Cerebellar cortex (tissue), 1 donor: ENCODE results near the gene B9D2.
"Not testable (repeated sequence)": the region's sequence is repeated elsewhere in the genome, so short reads cannot be mapped to it uniquely, and the experiment has no call there.

Experiments used
- DNase-seq: peaks from one replicate; pipeline ENCODE4 v3.0.0-alpha.2; 2015; ENCODE audit warnings: low spot score

Gene B9D2

GRCh38 chr19:41391618-41392017 is 27.7 kb upstream of the B9D2 start:
- no peak for DNase-seq

GRCh38 chr19:41386442-41386841 is 22.5 kb upstream of the B9D2 start:
- no peak for DNase-seq

DNA sequence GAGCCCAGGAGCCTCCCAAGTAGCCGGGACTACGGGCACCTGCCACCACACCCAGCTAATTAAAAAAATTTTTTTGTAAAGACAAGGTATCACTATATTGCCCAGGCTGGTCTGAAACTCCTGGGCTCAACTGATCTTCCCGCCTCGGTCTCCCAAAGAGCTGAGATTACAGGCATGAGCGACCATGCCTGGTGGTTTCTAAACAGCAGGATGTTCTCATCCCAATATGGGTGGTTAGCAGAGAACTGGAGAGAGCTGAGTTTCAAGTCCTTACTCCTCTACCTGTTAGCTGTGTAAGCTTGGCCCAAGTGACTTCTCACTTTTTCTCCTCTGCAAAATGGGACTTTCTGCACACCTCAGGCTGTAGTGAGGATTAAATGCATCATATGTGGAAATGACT is 20.4 kb upstream of the B9D2 start:
- DNase-seq: no peak

- not testable (repeated sequence) for DNase-seq
These were observed 17.6 kb upstream of the B9D2 start for GRCh38 chr19:41381536-41381935.

DNA sequence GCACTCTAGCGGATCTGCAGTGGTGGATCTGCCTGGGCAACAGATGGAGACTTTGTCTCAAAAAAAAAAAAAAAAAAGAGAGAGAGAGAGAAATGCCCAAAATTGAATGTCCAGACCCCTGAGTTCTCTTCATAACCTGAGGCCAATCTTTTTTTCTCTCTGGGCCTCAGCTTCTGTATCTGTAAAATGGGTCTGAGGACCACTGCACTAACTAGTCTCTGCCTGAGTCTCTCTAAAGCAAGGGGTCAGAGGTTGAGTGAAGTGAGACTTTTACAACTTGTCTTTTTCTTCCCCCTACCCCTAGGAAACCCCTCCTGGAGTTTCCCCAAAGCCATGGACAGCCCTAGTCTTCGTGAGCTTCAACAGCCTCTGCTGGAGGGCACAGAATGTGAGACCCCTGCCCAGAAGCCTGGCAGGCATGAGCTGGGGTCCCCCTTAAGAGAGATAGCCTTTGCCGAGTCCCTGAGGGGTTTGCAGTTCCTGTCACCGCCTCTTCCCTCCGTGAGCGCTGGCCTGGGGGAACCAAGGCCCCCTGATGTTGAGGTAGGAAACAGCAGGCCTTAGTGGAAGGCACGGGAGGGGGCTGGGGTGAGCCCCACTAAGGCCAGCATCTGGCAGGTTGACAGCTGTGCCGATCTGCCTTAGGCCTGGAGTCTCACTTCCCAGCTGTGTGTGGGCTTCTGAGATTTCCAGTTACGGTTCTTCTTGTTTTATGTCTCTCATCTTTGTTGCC is 14.2 kb upstream of the B9D2 start:
- no peak for DNase-seq

DNA sequence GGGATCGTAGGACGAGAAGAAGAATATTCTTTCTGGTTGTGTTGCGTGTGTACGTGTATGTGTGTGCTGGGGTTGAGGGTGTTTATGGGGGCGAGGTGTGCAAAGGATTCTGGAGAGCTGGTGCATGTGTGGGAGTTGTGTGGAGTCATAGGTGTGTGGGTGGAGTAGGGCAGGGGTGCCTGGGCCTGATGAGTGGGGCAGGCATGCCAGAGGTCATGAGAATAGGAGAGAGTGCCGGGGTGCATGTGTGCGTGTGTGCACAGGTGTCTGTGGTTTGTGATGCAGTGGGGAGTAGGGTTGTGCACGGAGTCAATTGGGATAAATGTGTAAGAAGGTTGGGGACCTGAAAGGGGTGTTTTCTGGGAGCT is 13.0 kb upstream of the B9D2 start:
- no peak for DNase-seq

- no peak for DNase-seq
These were observed 12.5 kb upstream of the B9D2 start, which contains the start of gene TMEM91 for GRCh38 chr19:41376241-41376997. Gene TMEM91, plus strand, starts transcription at chr19:41376533. Its CDS starts 1,777 bp downstream, at chr19:41378310.

DNA sequence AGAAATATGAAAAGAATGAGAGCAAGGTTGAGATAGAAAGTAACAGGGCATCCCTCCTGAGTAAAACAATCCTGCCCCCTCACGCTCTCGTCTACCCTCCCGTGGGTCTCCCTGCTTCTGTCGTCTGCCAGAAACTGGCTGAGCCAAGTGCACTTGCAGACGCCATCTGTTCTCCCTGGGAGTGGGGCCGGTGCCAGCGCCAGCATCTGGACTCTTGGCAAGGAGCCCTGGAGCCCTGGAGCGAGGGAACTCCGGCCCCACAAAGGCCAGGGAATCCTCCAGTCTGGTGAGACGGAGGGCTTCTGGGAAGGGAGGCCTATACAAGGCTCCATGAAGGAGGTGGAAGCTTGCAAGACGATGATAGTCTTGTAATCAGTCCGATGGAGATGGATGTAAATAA is 10.0 kb upstream of the B9D2 start:
- DNase-seq: peak; percentile 73

DNA sequence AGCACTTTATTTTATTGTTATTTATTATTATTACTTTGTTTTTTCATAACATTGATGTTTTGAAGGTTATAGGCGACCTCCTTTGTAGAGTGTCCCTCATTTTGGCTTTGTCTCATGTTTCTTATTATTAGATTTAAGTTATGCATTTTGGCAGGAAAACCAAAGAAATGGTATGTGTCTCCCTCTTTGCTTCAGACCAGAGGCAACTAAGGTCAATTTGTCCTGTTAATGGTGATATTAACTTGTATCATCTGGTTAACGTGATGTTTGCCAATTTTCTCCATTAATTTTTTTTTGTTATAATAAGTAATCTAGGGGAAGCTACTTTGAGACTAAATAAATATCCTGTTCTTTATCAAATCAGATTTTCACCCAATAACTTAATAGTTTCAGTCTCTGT is 8.6 kb upstream of the B9D2 start:
- no peak for DNase-seq

DNA sequence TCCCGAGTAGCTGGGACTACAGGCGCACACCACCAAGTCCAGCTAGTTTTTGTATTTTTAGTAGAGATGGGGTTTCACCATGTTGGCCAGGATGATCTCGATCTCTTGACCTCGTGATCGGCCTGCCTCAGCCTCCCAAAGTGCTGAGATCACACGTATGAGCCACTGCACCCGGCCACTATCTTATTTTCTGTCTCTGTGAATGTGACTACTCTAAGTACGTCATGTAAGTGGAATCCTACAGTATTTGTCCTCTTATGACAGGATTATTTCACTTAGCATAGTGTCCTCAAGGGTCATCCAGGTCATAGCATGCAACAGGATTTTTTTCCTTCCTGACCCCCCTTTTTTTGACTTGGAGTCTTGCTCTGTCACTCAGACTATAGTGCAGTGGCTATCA is 7.6 kb upstream of the B9D2 start:
- no peak for DNase-seq

GRCh38 chr19:41371119-41371518 is 7.2 kb upstream of the B9D2 start:
- not testable (repeated sequence) for DNase-seq

- DNase-seq: no peak
These were observed 5.8 kb upstream of the B9D2 start for GRCh38 chr19:41369769-41370168.

- DNase-seq: no peak
These were observed 3.9 kb upstream of the B9D2 start for GRCh38 chr19:41367848-41368301.

DNA sequence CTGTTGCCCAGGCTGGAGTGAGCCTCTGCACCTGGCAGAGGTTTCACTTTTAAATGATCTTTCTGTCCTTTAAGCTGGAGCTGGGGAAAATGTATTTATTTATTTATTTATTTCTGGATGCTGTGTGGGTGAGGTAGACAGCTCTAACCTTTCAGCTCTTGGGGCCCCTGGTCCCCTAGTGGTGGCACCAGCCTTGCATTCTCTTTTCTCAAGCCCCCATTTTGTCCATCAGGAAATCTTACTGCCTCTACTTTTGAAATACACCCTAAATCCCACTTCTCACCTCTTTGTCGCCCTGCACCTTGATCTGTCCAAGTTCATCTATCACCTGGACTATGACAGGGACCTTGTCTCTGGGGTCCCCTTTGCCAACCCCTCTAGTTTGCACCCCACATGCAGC is 2.1 kb upstream of the B9D2 start:
- DNase-seq: no peak

GRCh38 chr19:41364524-41365391 is 809 bp upstream of the B9D2 start:
- no peak for DNase-seq

GRCh38 chr19:41363371-41363752 is 587 bp downstream of the B9D2 start:
- no peak for DNase-seq

DNA sequence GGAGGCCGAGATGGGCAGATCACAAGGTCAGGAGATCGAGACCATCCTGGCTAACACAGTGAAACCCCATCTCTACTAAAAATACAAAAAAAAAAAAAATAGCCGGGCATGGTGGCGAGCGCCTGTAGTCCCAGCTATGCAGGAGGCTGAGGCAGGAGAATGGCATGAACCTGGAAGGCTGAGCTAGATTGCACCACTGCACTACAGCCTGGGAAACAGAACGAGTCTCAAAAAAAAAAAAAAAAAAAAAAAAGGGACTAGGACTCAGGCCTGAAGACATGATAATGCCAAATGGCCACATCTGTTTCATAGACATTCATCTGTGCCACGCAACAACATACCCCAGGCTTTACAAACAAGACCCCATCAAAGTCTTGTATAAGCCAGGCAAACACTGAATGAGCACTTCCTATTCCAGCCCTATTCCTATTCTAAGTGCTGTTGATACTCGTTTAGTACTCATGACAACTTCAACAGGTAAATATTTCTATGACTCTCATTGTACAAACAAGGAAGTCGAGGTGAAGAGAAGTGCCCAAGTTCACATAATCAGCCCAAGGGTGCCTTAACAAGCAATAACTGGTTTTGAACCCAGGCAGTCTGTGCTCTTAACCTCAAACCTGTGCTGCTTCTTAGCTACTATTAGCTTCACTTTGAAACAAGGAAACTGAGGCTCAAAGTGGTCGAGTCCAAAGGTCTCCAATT is 1.7 kb downstream of the B9D2 start:
- DNase-seq: no peak

GRCh38 chr19:41359741-41360140 is 4.2 kb downstream of the B9D2 start:
- no peak for DNase-seq

DNA sequence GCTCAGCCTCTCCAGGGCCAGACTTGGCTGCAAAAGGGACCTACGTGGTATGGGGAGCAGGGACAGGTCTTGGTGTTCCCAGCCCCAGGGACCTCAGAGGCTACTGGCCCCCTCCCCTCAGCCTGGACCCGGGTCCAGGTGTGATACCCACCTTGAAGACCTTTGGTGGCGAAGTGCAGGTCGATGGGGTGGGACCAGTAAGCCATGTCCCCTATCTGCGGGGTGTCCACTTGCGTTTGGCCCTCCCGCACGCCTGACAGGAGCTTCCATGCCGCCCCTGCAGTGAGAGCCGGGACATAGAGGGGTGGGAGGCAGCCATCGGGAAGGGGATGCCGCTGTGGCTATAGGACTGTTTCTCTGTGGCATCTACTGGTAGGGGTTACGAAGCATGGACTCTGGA is 6.2 kb downstream of the B9D2 start:
- no peak for DNase-seq

DNA sequence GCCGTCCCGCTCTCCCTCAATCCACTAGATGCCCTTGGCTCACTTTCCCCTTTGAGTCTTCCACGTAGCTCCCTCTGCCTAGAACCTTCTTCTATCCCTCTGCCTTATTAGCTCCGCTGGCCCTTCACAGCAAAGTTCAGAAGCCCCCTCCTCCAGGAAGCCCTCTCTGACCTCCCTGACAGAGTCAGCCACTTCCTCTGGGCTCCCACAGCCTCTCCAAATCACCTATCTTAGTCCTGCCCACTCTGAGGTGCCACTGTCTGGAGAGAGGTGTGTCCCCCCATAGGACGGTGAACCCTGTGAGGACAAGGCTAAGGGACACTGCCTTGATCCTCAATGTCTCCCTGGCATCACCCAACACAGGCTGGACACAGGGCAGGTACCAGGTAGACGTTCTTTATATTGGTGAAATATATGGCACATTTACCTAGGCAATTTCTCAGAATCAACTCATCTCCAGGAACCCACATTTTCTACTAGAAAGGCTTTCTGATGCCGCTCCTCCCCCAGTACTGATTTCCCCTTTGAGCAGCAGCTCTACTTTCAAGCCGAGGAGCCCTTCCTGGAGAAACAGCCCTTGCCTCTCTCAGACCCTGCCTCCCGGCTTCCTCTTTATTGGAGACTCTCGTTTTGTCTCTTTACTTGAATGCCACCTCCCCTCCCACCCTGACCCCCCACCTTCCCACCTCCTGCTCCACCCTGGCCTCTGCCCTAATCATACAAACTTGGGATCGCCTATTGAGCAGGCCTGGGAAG is 6.8 kb downstream of the B9D2 start:
- DNase-seq: no peak

GRCh38 chr19:41355802-41356201 is 8.1 kb downstream of the B9D2 start:
- DNase-seq: no peak
